ENCODE results near the gene AJM1. TPM values are rescaled to one million over a fixed set of nuclear protein-coding genes. Genes with fewer than 3 reads are reported as not detected.

AJM1 gene
- total RNA-seq, 1 experiment from 2014 or later = 0.11 TPM

DNA sequence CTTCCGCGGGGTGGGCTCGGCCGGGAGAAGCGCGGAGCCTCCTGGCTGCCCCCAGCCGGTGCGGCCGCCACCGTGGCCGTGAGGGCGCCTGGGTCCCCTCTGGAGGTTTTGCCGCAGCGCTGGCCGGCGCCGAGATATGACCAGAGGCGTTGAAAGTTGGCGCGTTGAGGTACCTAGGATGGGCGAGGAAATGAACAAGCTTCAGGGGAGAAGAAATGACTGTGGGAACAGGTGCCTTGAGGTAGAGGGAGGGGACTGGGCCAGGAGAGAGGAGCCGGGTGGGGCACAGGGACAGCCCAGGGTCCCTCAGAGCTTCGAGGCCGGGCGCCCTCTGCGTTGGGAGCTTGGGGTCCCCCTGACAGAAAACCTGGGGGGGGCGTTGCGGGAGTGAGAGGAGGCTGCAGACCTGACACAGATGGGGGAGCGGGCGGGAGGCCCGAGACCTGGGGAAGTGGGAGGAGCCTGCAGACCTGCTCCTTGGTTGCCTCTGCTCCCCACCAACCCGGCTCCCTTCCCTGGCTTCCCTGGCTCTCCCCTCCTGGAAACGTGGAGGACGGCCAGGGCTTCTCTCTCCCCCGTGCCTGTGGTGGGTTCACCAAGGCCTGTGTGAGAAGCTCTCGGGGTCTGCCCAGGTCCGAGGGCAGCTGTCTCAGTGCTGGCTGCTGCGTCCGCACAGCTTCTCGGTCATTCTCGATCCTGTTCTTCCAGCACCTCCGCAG, 20.3 kb upstream of the AJM1 start:
- DNase-seq (ENCODE audit: low read depth in 1 of 2, low spot score in 2 of 2) = no peak
- Histone ChIP-seq H3K27me3 (replicated peaks) (no peaks in the 10 kb centered on the region), H3K4me3 (no peak overlapping the region)

DNA sequence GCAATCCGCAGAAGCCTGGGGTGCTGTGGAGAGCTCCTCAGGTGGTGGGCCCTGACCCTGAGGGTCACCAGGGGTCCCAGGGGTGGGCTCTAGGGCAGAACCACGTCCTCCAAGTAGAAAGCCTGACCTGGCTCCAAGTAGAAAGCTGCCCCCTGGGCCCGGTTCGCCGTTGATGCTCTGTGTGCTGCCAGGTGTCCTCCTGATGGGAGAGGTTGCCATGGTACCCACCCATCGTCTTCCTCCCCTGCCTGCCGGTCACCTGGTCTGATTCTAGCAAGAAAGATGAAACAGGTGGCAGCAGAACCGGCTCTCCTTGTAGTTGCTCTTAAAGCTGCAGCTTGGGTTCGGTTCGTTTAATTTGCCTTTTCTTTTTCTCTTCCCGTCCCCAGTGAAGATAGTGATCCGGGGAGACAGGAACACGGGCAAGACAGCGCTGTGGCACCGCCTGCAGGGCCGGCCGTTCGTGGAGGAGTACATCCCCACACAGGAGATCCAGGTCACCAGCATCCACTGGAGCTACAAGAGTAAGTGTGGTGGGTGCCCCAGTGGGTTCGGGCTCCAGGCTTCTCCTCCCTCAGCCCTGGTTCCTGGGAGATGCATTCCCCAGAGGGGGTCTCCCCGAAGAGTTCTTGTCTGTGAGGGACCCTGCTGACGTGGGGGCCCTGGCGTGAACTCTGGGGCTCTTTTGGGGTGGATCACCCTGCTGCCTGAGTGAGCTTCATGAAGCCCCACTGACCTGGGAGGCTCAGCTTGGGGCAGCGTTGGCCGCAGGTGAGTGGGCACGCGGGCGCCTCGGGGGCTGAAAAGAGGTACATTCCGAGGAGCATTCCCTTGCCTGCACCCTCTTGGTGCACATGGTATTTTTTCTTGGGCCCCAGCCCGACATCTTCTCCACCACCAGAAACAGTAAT, 18.9 kb upstream of the AJM1 start:
- H3K36me3 ChIP-seq = peaks cover 37% of the 10 kb centered on the region
- no peak overlapping the region for H3K27ac ChIP-seq
- H3K4me1 ChIP-seq (replicated peaks) = no peaks in the 10 kb centered on the region
- H3K4me3 ChIP-seq = no peak overlapping the region
- no peaks in the 10 kb centered on the region for H3K9me3 ChIP-seq (replicated peaks)
- H3K27me3 ChIP-seq (replicated peaks) = no peaks in the 10 kb centered on the region
- no peak for DNase-seq (ENCODE audit: low read depth in 1 of 2, low spot score in 2 of 2)

More for the DNA sequence above, 20.3 kb upstream of the AJM1 start:
- Histone ChIP-seq H3K9me3 (replicated peaks) (no peaks in the 10 kb centered on the region), H3K4me1 (replicated peaks) (no peaks in the 10 kb centered on the region), H3K27ac (no peak overlapping the region), H3K36me3 (peaks cover 26% of the 10 kb centered on the region)

DNA sequence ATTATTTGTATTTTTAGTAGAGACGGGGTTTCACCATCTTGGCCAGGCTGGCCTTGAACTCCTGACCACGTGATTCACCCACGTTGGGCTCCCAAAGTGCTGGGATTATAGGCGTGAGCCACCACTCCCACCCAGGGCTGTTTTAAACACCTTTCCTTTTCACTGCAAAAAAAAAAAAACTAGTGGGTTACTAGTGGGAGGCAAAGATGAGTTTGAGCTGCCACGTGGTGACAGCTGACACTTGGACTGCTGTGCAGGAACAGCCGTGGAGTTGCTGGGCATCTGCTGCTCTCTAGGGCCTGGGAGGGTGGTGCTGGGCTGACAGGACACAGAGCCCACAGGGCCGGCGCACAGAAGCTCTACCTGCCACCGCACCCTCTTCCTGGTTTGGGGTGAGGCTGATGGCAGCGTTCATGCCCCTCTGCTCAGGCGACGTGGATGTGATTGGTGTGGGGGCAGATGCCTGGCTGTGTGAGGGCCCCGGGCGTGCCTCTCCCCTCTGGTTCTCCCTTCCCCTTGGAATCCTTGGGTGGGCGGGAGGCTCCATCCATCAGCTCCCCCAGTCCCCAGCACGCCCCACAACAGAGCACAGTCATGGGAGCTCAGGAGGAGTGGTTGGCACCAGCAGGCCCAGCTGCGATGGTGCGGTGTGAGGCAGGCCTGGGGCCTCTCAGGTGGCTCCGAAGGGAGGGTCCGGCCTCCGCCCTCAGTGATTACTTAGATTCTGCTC, 17.6 kb upstream of the AJM1 start:
- DNase-seq (ENCODE audit: low read depth in 1 of 2, low spot score in 2 of 2) = no peak
- H3K9me3 ChIP-seq (replicated peaks) = no peaks in the 10 kb centered on the region
- H3K27me3 ChIP-seq (replicated peaks) = no peaks in the 10 kb centered on the region
- no peak overlapping the region for H3K27ac ChIP-seq
- H3K4me3 ChIP-seq = no peak overlapping the region
- peaks cover 46% of the 10 kb centered on the region for H3K36me3 ChIP-seq
- H3K4me1 ChIP-seq (replicated peaks) = no peaks in the 10 kb centered on the region

DNA sequence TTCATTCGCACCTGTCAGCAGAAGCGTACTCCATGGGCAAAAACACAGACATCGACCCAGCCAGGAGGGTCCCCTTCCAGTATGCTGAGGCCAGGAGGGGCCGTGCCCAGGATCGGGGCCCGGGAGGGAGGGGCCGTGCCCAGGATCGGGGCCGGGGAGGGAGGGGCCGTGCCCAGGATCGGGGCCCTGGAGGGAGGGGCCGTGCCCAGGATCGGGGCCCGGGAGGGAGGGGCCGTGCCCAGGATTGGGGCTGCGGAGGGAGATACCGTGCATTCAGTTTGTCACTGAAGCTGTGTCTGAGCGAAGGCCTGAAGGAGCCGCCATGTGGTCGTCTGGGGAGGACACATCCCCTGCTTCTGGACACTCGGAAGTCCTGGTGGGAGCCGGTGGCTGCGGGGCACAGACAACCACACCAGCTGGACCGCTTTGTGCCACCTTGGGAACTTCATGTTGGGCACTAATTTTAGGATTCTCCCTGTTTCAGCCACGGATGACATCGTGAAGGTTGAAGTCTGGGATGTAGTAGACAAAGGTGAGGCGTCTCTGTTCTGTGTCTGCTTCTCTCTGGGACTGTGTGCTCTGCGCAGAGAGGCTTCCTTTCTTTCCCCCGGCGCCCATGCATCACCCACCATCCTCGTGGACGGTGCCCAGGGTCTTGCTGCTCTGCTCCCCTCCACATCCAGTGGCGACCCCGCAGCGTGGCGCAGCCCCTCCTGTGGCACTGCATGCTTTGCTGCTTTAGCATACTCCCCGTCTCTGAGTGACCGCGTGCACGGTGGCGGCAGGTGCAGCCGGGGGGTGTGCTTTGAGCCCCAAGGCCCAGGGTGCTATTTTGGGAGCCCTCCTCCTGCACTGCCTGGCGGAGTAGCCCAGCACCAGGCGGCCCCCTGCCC, 16.7 kb upstream of the AJM1 start:
- Histone ChIP-seq H3K27ac (no peak overlapping the region), H3K27me3 (replicated peaks) (no peaks in the 10 kb centered on the region), H3K4me1 (replicated peaks) (no peaks in the 10 kb centered on the region), H3K9me3 (replicated peaks) (no peaks in the 10 kb centered on the region), H3K4me3 (no peak overlapping the region), H3K36me3 (peaks cover 55% of the 10 kb centered on the region)
- no peak for DNase-seq (ENCODE audit: low read depth in 1 of 2, low spot score in 2 of 2)

DNA sequence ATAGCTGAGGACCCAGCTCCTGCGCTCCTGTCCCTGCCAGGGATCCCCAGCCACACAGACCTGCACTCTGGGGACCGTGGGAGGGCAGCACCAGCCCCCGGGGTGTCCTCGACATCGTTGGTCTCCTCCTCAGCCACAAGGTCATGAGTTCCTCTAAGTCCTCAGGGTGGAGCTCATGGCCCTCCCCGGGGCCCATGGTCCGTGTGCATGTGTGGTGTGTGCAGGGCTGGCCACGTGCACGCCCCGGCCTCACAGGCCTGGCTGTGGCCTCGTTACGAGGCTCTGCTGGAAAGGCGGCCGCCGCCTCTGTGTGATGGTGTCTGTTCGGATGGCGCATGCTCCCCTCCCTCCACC, 16.1 kb upstream of the AJM1 start:
- H3K4me3 ChIP-seq = no peak overlapping the region
- no peak for DNase-seq (ENCODE audit: low read depth in 1 of 2, low spot score in 2 of 2)
- H3K4me1 ChIP-seq (replicated peaks) = no peaks in the 10 kb centered on the region
- no peak overlapping the region for H3K27ac ChIP-seq
- H3K27me3 ChIP-seq (replicated peaks) = no peaks in the 10 kb centered on the region
- H3K36me3 ChIP-seq = peaks cover 62% of the 10 kb centered on the region
- no peaks in the 10 kb centered on the region for H3K9me3 ChIP-seq (replicated peaks)

DNA sequence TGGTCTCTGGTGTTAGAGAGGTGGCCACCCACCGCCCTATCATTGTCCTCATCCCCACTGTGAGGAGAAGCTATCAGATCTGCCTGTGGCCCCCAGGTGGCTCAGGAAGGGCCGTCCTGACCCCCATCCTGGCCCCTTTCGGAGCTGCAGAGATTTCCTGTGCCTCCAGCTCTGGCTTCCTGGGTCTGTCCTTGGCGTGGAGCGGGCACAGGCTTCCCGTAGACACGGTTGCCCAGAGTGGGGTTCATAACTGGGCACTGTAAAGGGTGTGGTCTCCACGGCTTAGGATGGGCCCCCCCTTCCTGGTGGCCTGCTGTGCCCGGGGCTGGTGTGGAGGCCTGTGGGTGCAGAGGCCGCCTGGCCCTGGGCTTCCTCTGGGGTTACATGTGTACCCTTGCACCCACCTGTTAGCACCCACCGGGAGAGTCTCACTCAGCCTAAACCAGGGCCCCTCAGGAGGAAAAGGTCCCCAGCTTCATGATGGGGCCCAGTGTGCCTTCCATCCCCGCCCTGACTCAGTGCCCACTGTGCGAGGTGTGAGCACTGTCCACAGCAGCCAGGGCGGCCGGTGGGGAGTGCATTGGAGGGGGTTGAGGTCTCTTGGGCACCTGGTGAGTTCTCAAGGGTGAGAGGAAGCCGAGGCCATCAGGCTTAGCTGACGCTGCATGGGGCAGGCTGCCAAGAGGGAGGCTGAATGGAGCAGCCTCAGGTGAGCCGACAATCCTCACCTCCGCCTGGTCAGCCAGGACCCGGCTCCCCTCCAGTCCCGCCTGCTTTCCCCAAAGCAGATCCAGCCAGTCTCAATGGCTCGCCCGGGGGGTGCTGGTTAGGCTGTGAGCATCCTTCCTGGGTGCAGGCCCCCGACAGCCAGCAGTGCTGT, 15.3 kb upstream of the AJM1 start:
- Histone ChIP-seq H3K27me3 (replicated peaks) (no peaks in the 10 kb centered on the region), H3K36me3 (peaks cover 69% of the 10 kb centered on the region), H3K9me3 (replicated peaks) (no peaks in the 10 kb centered on the region), H3K4me1 (replicated peaks) (no peaks in the 10 kb centered on the region), H3K27ac (no peak overlapping the region), H3K4me3 (no peak overlapping the region)
- DNase-seq (ENCODE audit: low read depth in 1 of 2, low spot score in 2 of 2) = no peak

DNA sequence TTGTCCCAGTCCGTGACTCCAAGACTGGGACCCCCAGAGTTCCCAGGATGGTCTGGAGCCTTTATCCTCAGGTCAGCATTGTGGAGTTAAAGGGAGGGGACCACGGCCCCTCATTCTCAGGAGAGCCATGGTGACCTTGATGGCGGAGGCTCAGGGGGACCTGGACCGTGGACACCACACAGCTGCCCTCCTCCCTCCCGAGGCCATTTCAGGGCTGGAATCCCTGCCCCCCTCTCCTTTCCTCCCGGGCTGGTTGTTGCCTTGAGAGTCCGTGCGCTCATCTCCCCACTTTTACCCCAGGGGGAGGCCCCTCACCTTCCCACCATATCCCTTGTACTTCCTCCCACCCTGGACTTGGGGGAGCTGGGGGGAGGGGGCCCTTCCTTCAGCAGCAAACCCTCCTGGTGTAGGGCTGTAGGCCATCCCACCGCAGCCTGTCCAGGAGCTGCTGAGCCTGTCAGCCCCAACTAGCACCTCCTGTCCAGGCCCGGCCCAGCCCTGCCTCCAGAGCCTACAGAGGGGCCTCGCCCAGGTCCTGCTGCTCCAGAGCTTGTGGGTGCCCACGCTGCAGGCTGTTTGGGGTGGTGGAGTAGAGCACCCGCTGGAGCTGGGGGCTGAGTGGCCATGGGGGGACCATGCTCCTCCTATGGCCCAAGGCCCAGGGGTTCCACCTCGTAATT, 14.3 kb upstream of the AJM1 start:
- Histone ChIP-seq H3K36me3 (peaks cover 77% of the 10 kb centered on the region), H3K27me3 (replicated peaks) (no peaks in the 10 kb centered on the region)
- no peak for DNase-seq (ENCODE audit: low read depth in 1 of 2, low spot score in 2 of 2)

DNA sequence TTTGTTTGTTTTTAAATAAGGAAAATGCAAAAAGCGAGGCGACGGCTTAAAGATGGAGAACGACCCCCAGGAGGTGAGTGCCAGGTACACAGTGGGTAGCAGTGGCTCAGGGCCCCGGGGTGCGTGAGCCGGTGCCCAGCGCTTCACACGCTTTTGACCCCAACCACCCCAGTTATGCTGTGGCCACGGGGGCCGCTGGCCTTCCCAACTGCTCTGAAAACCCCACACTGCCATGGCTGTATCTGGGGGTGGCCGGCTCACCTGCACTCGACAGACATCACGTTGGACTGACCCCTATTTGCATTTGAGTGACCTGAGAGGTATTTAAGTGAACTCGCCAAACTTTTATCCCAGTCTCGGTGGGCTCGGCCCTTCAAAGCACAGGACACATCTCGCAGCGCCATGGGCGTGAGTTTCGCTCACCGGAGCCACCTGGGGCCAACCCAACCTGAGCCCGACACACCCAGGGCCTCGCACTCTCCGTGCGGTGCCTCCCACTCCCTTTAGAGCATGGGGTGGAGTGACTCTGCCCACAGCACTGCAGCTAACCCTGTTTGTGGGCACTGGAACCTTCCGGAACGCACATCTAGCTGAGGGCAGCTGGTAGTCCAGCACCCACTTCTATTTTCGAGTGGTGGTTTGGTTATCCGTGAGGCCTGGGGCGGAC, 13.7 kb upstream of the AJM1 start:
- Histone ChIP-seq H3K9me3 (replicated peaks) (no peaks in the 10 kb centered on the region), H3K36me3 (peaks cover 74% of the 10 kb centered on the region)

More for the DNA sequence above, 14.3 kb upstream of the AJM1 start:
- Histone ChIP-seq H3K27ac (no peak overlapping the region), H3K4me1 (replicated peaks) (no peaks in the 10 kb centered on the region), H3K9me3 (replicated peaks) (no peaks in the 10 kb centered on the region), H3K4me3 (no peak overlapping the region)

DNA sequence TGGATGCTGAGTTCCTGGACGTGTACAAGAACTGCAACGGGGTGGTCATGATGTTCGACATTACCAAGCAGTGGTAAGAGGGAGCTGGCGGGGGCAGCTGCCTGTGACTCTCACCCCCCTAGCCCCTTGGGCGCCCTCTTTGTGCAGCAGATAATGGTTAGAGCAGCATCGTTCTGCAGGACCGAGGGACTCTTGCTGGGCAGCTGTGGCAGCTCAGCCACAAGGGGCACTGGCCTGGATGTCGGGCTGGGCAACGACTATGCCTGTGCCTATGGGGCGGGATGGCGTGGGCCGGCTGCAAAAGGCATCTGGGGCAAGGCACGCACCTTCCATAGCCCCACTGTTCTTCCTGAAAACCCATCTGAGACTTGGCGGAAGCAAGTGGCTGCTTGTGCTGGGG, 12.9 kb upstream of the AJM1 start:
- no peak for DNase-seq (ENCODE audit: low read depth in 1 of 2, low spot score in 2 of 2)
- Histone ChIP-seq H3K4me1 (replicated peaks) (no peaks in the 10 kb centered on the region), H3K4me3 (no peak overlapping the region), H3K9me3 (replicated peaks) (no peaks in the 10 kb centered on the region), H3K36me3 (peaks cover 72% of the 10 kb centered on the region), H3K27me3 (replicated peaks) (no peaks in the 10 kb centered on the region), H3K27ac (no peak overlapping the region)

More for the DNA sequence above, 13.7 kb upstream of the AJM1 start:
- H3K27me3 ChIP-seq (replicated peaks) = no peaks in the 10 kb centered on the region
- H3K27ac ChIP-seq = no peak overlapping the region
- no peak overlapping the region for H3K4me3 ChIP-seq
- H3K4me1 ChIP-seq (replicated peaks) = no peaks in the 10 kb centered on the region
- DNase-seq (ENCODE audit: low read depth in 1 of 2, low spot score in 2 of 2) = no peak

DNA sequence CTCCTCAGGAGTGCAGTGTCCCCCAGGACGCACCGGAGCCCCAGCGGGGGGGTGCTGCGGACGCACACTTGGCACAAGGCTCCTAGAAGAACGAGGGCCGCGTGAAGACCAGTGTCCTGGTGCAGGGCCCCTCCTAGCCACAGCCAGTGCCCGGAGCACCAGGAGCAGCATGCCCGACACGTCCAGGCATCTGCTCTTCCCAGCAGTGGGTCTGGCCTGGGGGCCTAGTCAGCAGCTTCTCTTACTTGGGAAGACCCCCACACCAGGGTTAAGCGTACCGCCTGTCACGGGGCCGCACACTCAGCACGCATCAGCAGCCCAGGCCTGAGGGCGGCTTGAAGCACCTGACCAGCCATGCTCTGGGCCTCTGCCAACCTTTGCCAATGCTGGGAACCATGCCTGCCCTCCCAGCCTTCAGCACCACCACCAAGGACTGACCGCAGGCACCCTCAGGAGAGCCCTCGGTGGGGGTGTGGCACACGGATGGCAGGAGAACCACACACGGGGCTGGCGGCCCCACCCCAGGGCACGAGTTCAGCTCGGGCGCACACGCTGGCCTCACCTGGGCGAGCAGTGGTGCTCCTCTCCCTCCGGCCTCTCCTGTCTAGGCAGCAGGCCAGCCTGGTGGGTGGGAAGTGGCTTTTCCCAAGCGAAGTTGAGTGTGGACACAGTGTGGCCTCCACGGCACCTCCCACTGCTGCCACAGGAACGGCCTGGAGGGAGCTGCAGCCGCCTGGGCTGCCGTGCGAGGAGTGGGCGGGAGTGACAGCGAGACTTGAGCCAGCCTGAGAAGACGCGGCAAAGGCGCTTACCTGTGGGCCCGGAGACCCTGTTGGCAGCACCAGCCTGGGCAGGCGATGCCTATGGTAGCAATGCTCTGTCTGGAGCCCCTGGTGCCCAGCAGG, 12.0 kb upstream of the AJM1 start:
- no peaks in the 10 kb centered on the region for H3K4me1 ChIP-seq (replicated peaks)
- H3K27me3 ChIP-seq (replicated peaks) = no peaks in the 10 kb centered on the region
- H3K36me3 ChIP-seq = peaks cover 68% of the 10 kb centered on the region
- no peak overlapping the region for H3K4me3 ChIP-seq
- no peak overlapping the region for H3K27ac ChIP-seq
- no peak for DNase-seq (ENCODE audit: low read depth in 1 of 2, low spot score in 2 of 2)
- no peaks in the 10 kb centered on the region for H3K9me3 ChIP-seq (replicated peaks)
